ENCODE data around the gene ADI1.

- TF ChIP-seq, protein P1, sequence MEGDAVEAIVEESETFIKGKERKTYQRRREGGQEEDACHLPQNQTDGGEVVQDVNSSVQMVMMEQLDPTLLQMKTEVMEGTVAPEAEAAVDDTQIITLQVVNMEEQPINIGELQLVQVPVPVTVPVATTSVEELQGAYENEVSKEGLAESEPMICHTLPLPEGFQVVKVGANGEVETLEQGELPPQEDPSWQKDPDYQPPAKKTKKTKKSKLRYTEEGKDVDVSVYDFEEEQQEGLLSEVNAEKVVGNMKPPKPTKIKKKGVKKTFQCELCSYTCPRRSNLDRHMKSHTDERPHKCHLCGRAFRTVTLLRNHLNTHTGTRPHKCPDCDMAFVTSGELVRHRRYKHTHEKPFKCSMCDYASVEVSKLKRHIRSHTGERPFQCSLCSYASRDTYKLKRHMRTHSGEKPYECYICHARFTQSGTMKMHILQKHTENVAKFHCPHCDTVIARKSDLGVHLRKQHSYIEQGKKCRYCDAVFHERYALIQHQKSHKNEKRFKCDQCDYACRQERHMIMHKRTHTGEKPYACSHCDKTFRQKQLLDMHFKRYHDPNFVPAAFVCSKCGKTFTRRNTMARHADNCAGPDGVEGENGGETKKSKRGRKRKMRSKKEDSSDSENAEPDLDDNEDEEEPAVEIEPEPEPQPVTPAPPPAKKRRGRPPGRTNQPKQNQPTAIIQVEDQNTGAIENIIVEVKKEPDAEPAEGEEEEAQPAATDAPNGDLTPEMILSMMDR (IDR thresholded peaks at IDR 0.05): no peak
- TF ChIP-seq POLR2A (IDR thresholded peaks at IDR 0.05): no peak
Measured at GRCh38 chr2:3491306-3491705, 28.0 kb downstream of the ADI1 start.

Measured in adrenal gland (tissue), 5 donors.